H9 (cell line): ENCODE results near the gene AFF4. TPM values are rescaled to one million over a fixed set of nuclear protein-coding genes. Genes with fewer than 3 reads are reported as not detected.

ENCODE experiments used
- DNase-seq: peaks from one replicate; pipeline ENCODE4 v3.0.0-alpha.2; 2017
- H2AFZ ChIP-seq: one replicate; pipeline ENCODE4 v1.6.1; 2013; ENCODE audit warnings: mild to moderate bottlenecking, low read length, control low read depth, moderate library complexity
- H2AK5ac ChIP-seq: 2 replicates; pipeline ENCODE4 v1.6.1; 2013; ENCODE audit warnings: low read length, control low read depth, mixed read lengths; ENCODE audit not compliant: insufficient read length
- H2BK120ac ChIP-seq: one replicate; pipeline ENCODE4 v1.6.1; 2013; ENCODE audit warnings: low read depth, mild to moderate bottlenecking, low read length, control low read depth, inconsistent platforms; ENCODE audit not compliant: poor library complexity, severe bottlenecking
- H2BK12ac ChIP-seq: 2 replicates; pipeline ENCODE4 v1.6.1; 2013; ENCODE audit warnings: low read length, control low read depth, mixed read lengths, low read depth; ENCODE audit not compliant: insufficient read length
- H2BK15ac ChIP-seq: 2 replicates; pipeline ENCODE4 v1.6.1; 2013; ENCODE audit warnings: low read depth, low read length, control low read depth
- H2BK20ac ChIP-seq: one replicate; pipeline ENCODE4 v1.6.1; 2013; ENCODE audit warnings: low read depth, mild to moderate bottlenecking, low read length, control low read depth, inconsistent platforms; ENCODE audit not compliant: poor library complexity, severe bottlenecking
- H2BK5ac ChIP-seq: 2 replicates; pipeline ENCODE4 v1.6.1; 2013; ENCODE audit warnings: low read length, control low read depth, mixed read lengths; ENCODE audit not compliant: insufficient read length
- H3K14ac ChIP-seq: 2 replicates; pipeline ENCODE4 v1.6.1; 2013; ENCODE audit warnings: low read length, control low read depth; ENCODE audit not compliant: insufficient read depth
- H3K18ac ChIP-seq: 2 replicates; pipeline ENCODE4 v1.6.1; 2013; ENCODE audit warnings: low read depth, mild to moderate bottlenecking, mixed read lengths, low read length, control low read depth; ENCODE audit not compliant: insufficient read length
- H3K23ac ChIP-seq: 2 replicates; pipeline ENCODE4 v1.6.1; 2013; ENCODE audit warnings: low read length, control low read depth, mixed read lengths, low read depth; ENCODE audit not compliant: insufficient read length
- H3K23me2 ChIP-seq: 2 replicates; pipeline ENCODE4 v1.6.1; 2013; ENCODE audit warnings: low read depth, mild to moderate bottlenecking, mixed read lengths, low read length, control low read depth; ENCODE audit not compliant: insufficient read length, poor library complexity, severe bottlenecking
- H3K27ac ChIP-seq: 2 replicates; pipeline ENCODE4 v1.5.1; 2013; ENCODE audit warnings: low read length, control low read depth, mixed read lengths, low read depth; ENCODE audit not compliant: insufficient read length
- H3K27me3 ChIP-seq: 2 replicates; pipeline ENCODE4 v1.6.1; 2013; ENCODE audit warnings: low read length, control low read depth, inconsistent platforms; ENCODE audit not compliant: insufficient read depth
- H3K4ac ChIP-seq: 2 replicates; pipeline ENCODE4 v1.6.1; 2013; ENCODE audit warnings: low read depth, mild to moderate bottlenecking, control low read depth, inconsistent platforms, low read length, moderate library complexity
- H3K4me1 ChIP-seq: 2 replicates; pipeline ENCODE4 v1.6.1; 2013; ENCODE audit warnings: low read length, control low read depth, inconsistent platforms; ENCODE audit not compliant: insufficient read depth
- H3K4me2 ChIP-seq: 2 replicates; pipeline ENCODE4 v1.6.1; 2013; ENCODE audit warnings: low read length, control low read depth, mixed read lengths; ENCODE audit not compliant: insufficient read length, insufficient read depth
- H3K56ac ChIP-seq: 2 replicates; pipeline ENCODE4 v1.6.1; 2013; ENCODE audit warnings: low read depth, mild to moderate bottlenecking, mixed read lengths, low read length, control low read depth; ENCODE audit not compliant: insufficient read length
- H3K79me1 ChIP-seq: 2 replicates; pipeline ENCODE4 v1.6.1; 2013; ENCODE audit warnings: low read depth, mild to moderate bottlenecking, moderate library complexity, low read length, control low read depth, inconsistent platforms; ENCODE audit not compliant: insufficient read depth, poor library complexity, severe bottlenecking
- H3K79me2 ChIP-seq: 2 replicates; pipeline ENCODE4 v1.6.1; 2013; ENCODE audit warnings: low read length, control low read depth, inconsistent platforms; ENCODE audit not compliant: insufficient read depth
- H3K9ac ChIP-seq: 2 replicates; pipeline ENCODE4 v1.6.1; 2013; ENCODE audit warnings: low read length, control low read depth, mixed read lengths; ENCODE audit not compliant: insufficient read length; ENCODE audit errors: extremely low read depth
- H3K9me3 ChIP-seq: one replicate; pipeline ENCODE4 v1.6.1; 2013; ENCODE audit warnings: low read depth, low read length, inconsistent platforms; ENCODE audit not compliant: control insufficient read depth
- H3T11ph ChIP-seq: one replicate; pipeline ENCODE4 v1.6.1; 2013; ENCODE audit warnings: mild to moderate bottlenecking, low read length, control low read depth, inconsistent platforms
- H4K20me1 ChIP-seq: one replicate; pipeline ENCODE4 v1.6.1; 2013; ENCODE audit not compliant: control insufficient read depth, insufficient read length, insufficient read depth
- H4K5ac ChIP-seq: 2 replicates; pipeline ENCODE4 v1.6.1; 2013; ENCODE audit warnings: low read depth, mild to moderate bottlenecking, mixed read lengths, low read length, control low read depth; ENCODE audit not compliant: insufficient read length
- H4K8ac ChIP-seq: replicated peaks from 2 replicates; pipeline ENCODE4 v1.6.1; 2013; ENCODE audit warnings: low read length, control low read depth, mixed read lengths, low read depth; ENCODE audit not compliant: insufficient read length
- H4K91ac ChIP-seq: 2 replicates; pipeline ENCODE4 v1.6.1; 2013; ENCODE audit warnings: low read depth, mild to moderate bottlenecking, moderate library complexity, mixed read lengths, low read length, control low read depth; ENCODE audit not compliant: insufficient read length
- H3K27ac Mint-ChIP-seq, 3 experiments: 2 replicates in 2 of 3; 3 replicates in 1 of 3; pipeline ENCODE4 v1.8.0; 2020 to 2021; ENCODE audit warnings: mixed read lengths in 3 of 3, mild to moderate bottlenecking in 1 of 3, moderate library complexity in 1 of 3
- H3K27me3 Mint-ChIP-seq: 2 replicates; pipeline ENCODE4 v1.8.0; 2021; ENCODE audit warnings: low read depth, mild to moderate bottlenecking, moderate library complexity, mixed read lengths
- H3K36me3 Mint-ChIP-seq, 3 experiments: 2 replicates in 2 of 3; 3 replicates in 1 of 3; pipeline ENCODE4 v1.8.0; 2020 to 2021; ENCODE audit warnings: low read depth in 3 of 3, mixed read lengths in 3 of 3; ENCODE audit not compliant: insufficient read depth in 1 of 3
- H3K4me1 Mint-ChIP-seq, 2 experiments: 2 replicates each; pipeline ENCODE4 v1.8.0; 2020; ENCODE audit warnings: mixed read lengths in 2 of 2
- H3K4me3 Mint-ChIP-seq, 2 experiments: 2 replicates in 1 of 2; 3 replicates in 1 of 2; pipeline ENCODE4 v1.8.0; 2020 to 2021; ENCODE audit warnings: mild to moderate bottlenecking in 2 of 2, mixed read lengths in 2 of 2, moderate library complexity in 1 of 2
- H3K9me3 Mint-ChIP-seq, 2 experiments: 2 replicates in 1 of 2; 3 replicates in 1 of 2; pipeline ENCODE4 v1.8.0; 2020; ENCODE audit warnings: mild to moderate bottlenecking in 2 of 2, mixed read lengths in 2 of 2, moderate library complexity in 1 of 2
- CTCF ChIP-seq: fragments of 200-600 bp; sonication (generic); conservative IDR thresholded peaks from 3 replicates; pipeline ENCODE4 v1.8.0; 2021; ENCODE audit warnings: antibody characterized with exemption, mild to moderate bottlenecking
- whole genome bisulfite sequencing: extraction: QIAGEN DNeasy Blood & Tissue Kit; methylation state at CpG from one replicate; pipeline ENCODE4 v1.1.7; 2013; ENCODE audit warnings: missing lambda C conversion rate, low lambda C conversion rate, mixed read lengths; ENCODE audit not compliant: insufficient read length; ENCODE audit errors: extremely low coverage; 5-methylcytosine and 5-hydroxymethylcytosine counted together
- total RNA-seq: library from RNA; stranded (reverse); gene quantifications from 2 replicates; pipeline ENCODE4 v1.2.1, GENCODE V29; 2021

The AFF4 gene
- total RNA-seq, 1 experiment from 2014 or later = 73.2 TPM

GRCh38 chr5:132830436-132831094, 132.9 kb downstream of the AFF4 start, which contains the start of gene SHROOM1:
SHROOM1 (minus strand) TSS chr5:132830647; CDS start chr5:132826140, 4,507 bp downstream.
- peaks cover 65% of the 10 kb centered on the region for H3K27me3 Mint-ChIP-seq
- H3K14ac ChIP-seq = peak within 1 kb of the TSS; percentile 38
- H2BK12ac ChIP-seq = no peak within 1 kb of the TSS
- H2AFZ ChIP-seq = no peak within 1 kb of the TSS
- peak within 1 kb of the TSS; percentile 39 for H3K4me2 ChIP-seq
- peak within 1 kb of the TSS; percentile 76 to 85 for H3K4me3 Mint-ChIP-seq
- peaks cover 15% of the 10 kb centered on the region for H3K23me2 ChIP-seq
- no peak within 1 kb of the TSS for H2BK120ac ChIP-seq
- H4K5ac ChIP-seq = no peak within 1 kb of the TSS
- 0 out of 7 replicates have a peak within 1 kb of the TSS, but pooled peaks of 1 of the 3 experiments have one; percentile 53 for H3K27ac Mint-ChIP-seq
- H3K9ac ChIP-seq = peak within 1 kb of the TSS; percentile 13
- no peak within 1 kb of the TSS for H3K56ac ChIP-seq
- peak; percentile 66 for DNase-seq
- H2BK5ac ChIP-seq = no peak within 1 kb of the TSS
- no peak within 1 kb of the TSS for H2BK15ac ChIP-seq
- no peaks in the 10 kb centered on the region for H4K20me1 ChIP-seq
- H2BK20ac ChIP-seq = no peak within 1 kb of the TSS
- no peak within 1 kb of the TSS for H2AK5ac ChIP-seq
- peaks cover 19% of the 10 kb centered on the region; the same call in 1 of the 2 replicates for H3K27me3 ChIP-seq
- WGBS = no CpG with 5 or more reads among the region's 78 CpGs
- peaks cover 7 to 15% of the 10 kb centered on the region in 2 experiments; a peak in 3 of 4 replicates for H3K4me1 Mint-ChIP-seq
- H3K79me1 ChIP-seq = no peaks in the 10 kb centered on the region
- no peak within 1 kb of the TSS for H3T11ph ChIP-seq
- H4K8ac ChIP-seq = no peak within 1 kb of the TSS
- H3K36me3 Mint-ChIP-seq = no peaks in the 10 kb centered on the region; a peak in 1 of 7 replicates
- no peaks in the 10 kb centered on the region for H3K4me1 ChIP-seq
- H3K27ac ChIP-seq = no peak within 1 kb of the TSS
- no peak within 1 kb of the TSS for H3K18ac ChIP-seq
- no peak within 1 kb of the TSS for H4K91ac ChIP-seq
- no peak within 1 kb of the TSS for H3K4ac ChIP-seq
- no peak for TF ChIP-seq CTCF
- H3K79me2 ChIP-seq = no peaks in the 10 kb centered on the region
- H3K23ac ChIP-seq = no peak within 1 kb of the TSS
- H3K9me3 ChIP-seq = no peaks in the 10 kb centered on the region
- H3K9me3 Mint-ChIP-seq = no peaks in the 10 kb centered on the region; a peak in 1 of 5 replicates
